HEK293 (cell line): ENCODE measurements around the gene ICE1.

Experiments used
- ZNF114 ChIP-seq: fragments of 450-650 bp; formaldehyde crosslinking; IDR thresholded peaks from 2 replicates; pipeline ENCODE4 v1.5.0; 2017; ENCODE audit warnings: missing biosample characterization, missing genetic modification characterization
- ZNF157 ChIP-seq: fragments of 450-650 bp; formaldehyde crosslinking; IDR thresholded peaks from 2 replicates; pipeline ENCODE4 v1.5.1; 2016; ENCODE audit warnings: missing biosample characterization, missing genetic modification characterization
- ZNF274 ChIP-seq, 2 experiments: fragments of 200-500 bp in 1 of 2; fragments of 450-650 bp in 1 of 2; sonication (Bioruptor generic) in 1 of 2; formaldehyde crosslinking in 1 of 2; IDR thresholded peaks; 2 replicates each; pipeline versions ENCODE4 v1.5.1 to v1.6.1; 2014 to 2016; ENCODE audit warnings: borderline replicate concordance in 1 of 2, inconsistent platforms in 1 of 2, low read length in 1 of 2, missing biosample characterization in 1 of 2, missing genetic modification characterization in 1 of 2
- ZNF501 ChIP-seq: fragments of 450-650 bp; formaldehyde crosslinking; IDR thresholded peaks from 2 replicates; pipeline ENCODE4 v1.5.1; 2016; ENCODE audit warnings: missing biosample characterization, missing genetic modification characterization
- ZNF544 ChIP-seq: fragments of 450-650 bp; formaldehyde crosslinking; IDR thresholded peaks from 2 replicates; pipeline ENCODE4 v1.5.0; 2017; ENCODE audit warnings: missing biosample characterization, missing genetic modification characterization
- TF ChIP-seq, protein P1 (sequence below): fragments of 450-650 bp; formaldehyde crosslinking; IDR thresholded peaks from 2 replicates; pipeline ENCODE4 v1.5.1; 2016; ENCODE audit warnings: missing biosample characterization, missing genetic modification characterization
- TF ChIP-seq, protein P2 (sequence below): fragments of 450-650 bp; formaldehyde crosslinking; IDR thresholded peaks from 2 replicates; pipeline ENCODE4 v1.5.1; 2016; ENCODE audit warnings: missing biosample characterization, missing genetic modification characterization, borderline replicate concordance
- TF ChIP-seq, protein P3 (sequence below): fragments of 450-650 bp; formaldehyde crosslinking; IDR thresholded peaks from 2 replicates; pipeline ENCODE4 v1.5.1; 2016; ENCODE audit warnings: missing biosample characterization, missing genetic modification characterization
- TF ChIP-seq, protein P4 (sequence below): IDR thresholded peaks from 2 replicates; pipeline ENCODE4 v1.6.1; 2011; ENCODE audit warnings: mild to moderate bottlenecking, low read depth, low read length, borderline replicate concordance
- TF ChIP-seq, protein P5 (sequence below): fragments of 450-650 bp; formaldehyde crosslinking; IDR thresholded peaks from 2 replicates; pipeline ENCODE4 v1.5.1; 2016; ENCODE audit warnings: missing biosample characterization, missing genetic modification characterization

DNA sequence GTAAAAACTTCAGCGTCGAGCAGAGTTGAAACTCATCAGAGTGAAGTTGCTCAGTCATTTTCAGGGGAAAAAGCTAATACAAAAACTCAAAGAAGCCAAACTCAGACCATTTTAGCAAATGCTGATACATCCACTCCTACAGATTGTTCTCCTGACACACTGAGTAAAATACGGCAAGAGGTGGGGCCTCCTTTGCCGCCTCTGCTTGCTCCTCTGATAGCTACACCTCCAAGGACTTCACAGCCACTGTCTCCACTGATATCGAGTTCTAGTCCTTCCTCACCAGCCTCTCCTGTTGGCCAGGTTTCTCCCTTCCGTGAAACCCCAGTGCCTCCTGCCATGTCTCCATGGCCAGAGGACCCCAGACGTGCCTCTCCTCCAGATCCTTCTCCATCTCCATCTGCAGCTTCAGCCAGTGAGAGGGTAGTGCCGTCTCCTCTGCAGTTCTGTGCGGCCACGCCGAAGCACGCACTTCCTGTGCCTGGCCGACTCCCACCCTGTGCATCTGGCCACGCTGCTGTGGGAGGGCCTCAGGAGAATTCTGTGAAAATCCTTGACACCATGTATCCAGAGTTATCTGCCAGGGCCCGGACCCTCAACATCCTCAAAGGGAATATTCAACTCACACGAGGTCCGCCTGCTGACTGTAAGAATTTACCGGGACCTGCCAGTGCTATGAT is 41.7 kb downstream of the ICE1 start:
- TF ChIP-seq, protein P1, sequence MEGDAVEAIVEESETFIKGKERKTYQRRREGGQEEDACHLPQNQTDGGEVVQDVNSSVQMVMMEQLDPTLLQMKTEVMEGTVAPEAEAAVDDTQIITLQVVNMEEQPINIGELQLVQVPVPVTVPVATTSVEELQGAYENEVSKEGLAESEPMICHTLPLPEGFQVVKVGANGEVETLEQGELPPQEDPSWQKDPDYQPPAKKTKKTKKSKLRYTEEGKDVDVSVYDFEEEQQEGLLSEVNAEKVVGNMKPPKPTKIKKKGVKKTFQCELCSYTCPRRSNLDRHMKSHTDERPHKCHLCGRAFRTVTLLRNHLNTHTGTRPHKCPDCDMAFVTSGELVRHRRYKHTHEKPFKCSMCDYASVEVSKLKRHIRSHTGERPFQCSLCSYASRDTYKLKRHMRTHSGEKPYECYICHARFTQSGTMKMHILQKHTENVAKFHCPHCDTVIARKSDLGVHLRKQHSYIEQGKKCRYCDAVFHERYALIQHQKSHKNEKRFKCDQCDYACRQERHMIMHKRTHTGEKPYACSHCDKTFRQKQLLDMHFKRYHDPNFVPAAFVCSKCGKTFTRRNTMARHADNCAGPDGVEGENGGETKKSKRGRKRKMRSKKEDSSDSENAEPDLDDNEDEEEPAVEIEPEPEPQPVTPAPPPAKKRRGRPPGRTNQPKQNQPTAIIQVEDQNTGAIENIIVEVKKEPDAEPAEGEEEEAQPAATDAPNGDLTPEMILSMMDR (tag by site-specific recombination): no peak
- TF ChIP-seq, protein P2, sequence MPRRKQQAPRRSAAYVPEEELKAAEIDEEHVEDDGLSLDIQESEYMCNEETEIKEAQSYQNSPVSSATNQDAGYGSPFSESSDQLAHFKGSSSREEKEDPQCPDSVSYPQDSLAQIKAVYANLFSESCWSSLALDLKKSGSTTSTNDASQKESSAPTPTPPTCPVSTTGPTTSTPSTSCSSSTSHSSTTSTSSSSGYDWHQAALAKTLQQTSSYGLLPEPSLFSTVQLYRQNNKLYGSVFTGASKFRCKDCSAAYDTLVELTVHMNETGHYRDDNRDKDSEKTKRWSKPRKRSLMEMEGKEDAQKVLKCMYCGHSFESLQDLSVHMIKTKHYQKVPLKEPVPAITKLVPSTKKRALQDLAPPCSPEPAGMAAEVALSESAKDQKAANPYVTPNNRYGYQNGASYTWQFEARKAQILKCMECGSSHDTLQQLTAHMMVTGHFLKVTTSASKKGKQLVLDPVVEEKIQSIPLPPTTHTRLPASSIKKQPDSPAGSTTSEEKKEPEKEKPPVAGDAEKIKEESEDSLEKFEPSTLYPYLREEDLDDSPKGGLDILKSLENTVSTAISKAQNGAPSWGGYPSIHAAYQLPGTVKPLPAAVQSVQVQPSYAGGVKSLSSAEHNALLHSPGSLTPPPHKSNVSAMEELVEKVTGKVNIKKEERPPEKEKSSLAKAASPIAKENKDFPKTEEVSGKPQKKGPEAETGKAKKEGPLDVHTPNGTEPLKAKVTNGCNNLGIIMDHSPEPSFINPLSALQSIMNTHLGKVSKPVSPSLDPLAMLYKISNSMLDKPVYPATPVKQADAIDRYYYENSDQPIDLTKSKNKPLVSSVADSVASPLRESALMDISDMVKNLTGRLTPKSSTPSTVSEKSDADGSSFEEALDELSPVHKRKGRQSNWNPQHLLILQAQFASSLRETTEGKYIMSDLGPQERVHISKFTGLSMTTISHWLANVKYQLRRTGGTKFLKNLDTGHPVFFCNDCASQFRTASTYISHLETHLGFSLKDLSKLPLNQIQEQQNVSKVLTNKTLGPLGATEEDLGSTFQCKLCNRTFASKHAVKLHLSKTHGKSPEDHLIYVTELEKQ (tag by site-specific recombination): no peak
- TF ChIP-seq ZNF544 (tag by site-specific recombination) (no peak), ZNF114 (tag by site-specific recombination) (no peak), ZNF157 (tag by site-specific recombination) (no peak), ZNF274 (IDR thresholded peaks at IDR 0.05; ENCODE audit: low read length) (no peak), ZNF274 (tag by site-specific recombination; IDR thresholded peaks at IDR 0.05; ENCODE audit: borderline replicate concordance) (no peak), ZNF501 (tag by site-specific recombination) (no peak)
- TF ChIP-seq, protein P3, sequence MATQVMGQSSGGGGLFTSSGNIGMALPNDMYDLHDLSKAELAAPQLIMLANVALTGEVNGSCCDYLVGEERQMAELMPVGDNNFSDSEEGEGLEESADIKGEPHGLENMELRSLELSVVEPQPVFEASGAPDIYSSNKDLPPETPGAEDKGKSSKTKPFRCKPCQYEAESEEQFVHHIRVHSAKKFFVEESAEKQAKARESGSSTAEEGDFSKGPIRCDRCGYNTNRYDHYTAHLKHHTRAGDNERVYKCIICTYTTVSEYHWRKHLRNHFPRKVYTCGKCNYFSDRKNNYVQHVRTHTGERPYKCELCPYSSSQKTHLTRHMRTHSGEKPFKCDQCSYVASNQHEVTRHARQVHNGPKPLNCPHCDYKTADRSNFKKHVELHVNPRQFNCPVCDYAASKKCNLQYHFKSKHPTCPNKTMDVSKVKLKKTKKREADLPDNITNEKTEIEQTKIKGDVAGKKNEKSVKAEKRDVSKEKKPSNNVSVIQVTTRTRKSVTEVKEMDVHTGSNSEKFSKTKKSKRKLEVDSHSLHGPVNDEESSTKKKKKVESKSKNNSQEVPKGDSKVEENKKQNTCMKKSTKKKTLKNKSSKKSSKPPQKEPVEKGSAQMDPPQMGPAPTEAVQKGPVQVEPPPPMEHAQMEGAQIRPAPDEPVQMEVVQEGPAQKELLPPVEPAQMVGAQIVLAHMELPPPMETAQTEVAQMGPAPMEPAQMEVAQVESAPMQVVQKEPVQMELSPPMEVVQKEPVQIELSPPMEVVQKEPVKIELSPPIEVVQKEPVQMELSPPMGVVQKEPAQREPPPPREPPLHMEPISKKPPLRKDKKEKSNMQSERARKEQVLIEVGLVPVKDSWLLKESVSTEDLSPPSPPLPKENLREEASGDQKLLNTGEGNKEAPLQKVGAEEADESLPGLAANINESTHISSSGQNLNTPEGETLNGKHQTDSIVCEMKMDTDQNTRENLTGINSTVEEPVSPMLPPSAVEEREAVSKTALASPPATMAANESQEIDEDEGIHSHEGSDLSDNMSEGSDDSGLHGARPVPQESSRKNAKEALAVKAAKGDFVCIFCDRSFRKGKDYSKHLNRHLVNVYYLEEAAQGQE (tag by site-specific recombination): no peak
- TF ChIP-seq, protein P4, sequence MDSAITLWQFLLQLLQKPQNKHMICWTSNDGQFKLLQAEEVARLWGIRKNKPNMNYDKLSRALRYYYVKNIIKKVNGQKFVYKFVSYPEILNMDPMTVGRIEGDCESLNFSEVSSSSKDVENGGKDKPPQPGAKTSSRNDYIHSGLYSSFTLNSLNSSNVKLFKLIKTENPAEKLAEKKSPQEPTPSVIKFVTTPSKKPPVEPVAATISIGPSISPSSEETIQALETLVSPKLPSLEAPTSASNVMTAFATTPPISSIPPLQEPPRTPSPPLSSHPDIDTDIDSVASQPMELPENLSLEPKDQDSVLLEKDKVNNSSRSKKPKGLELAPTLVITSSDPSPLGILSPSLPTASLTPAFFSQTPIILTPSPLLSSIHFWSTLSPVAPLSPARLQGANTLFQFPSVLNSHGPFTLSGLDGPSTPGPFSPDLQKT: no peak
- TF ChIP-seq, protein P5, sequence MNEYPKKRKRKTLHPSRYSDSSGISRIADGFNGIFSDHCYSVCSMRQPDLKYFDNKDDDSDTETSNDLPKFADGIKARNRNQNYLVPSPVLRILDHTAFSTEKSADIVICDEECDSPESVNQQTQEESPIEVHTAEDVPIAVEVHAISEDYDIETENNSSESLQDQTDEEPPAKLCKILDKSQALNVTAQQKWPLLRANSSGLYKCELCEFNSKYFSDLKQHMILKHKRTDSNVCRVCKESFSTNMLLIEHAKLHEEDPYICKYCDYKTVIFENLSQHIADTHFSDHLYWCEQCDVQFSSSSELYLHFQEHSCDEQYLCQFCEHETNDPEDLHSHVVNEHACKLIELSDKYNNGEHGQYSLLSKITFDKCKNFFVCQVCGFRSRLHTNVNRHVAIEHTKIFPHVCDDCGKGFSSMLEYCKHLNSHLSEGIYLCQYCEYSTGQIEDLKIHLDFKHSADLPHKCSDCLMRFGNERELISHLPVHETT: no peak
